PC-3 (cell line): ENCODE data around the gene CASP10.

Experiments
- EZH2phosphoT487 ChIP-seq: fragments of 300-600 bp; sonication (generic); IDR thresholded peaks from 2 replicates; pipeline ENCODE4 v1.6.1; 2018; ENCODE audit warnings: mild to moderate bottlenecking, antibody characterized with exemption, low read length, borderline replicate concordance
- TF ChIP-seq, protein P1 (sequence below): fragments of 300-600 bp; sonication (generic); conservative IDR thresholded peaks from 2 replicates; pipeline ENCODE4 v1.5.1; 2017; ENCODE audit warnings: antibody characterized with exemption, low read depth, mild to moderate bottlenecking, low read length

DNA sequence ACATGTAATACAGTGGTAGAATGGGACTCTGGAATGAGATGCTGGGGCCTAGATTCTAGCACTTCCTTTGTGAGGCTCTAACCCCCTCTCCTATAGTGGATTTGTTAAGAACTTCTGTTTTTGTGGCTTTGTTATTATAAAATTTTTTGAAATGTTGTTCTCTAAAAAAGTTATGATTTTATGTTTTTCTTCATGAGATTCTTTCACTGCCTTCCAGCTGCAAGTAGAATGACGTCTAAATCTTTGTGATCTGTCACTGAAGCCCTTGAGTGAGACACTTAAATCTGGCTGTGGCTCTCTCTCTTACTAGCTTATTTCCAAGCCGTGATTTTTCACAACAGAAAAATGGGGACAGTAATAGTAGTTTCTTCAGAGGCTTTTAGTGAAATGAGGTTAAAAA is 79.0 kb downstream of the CASP10 start:
- no peak for TF ChIP-seq EZH2phosphoT487
- TF ChIP-seq, protein P1, sequence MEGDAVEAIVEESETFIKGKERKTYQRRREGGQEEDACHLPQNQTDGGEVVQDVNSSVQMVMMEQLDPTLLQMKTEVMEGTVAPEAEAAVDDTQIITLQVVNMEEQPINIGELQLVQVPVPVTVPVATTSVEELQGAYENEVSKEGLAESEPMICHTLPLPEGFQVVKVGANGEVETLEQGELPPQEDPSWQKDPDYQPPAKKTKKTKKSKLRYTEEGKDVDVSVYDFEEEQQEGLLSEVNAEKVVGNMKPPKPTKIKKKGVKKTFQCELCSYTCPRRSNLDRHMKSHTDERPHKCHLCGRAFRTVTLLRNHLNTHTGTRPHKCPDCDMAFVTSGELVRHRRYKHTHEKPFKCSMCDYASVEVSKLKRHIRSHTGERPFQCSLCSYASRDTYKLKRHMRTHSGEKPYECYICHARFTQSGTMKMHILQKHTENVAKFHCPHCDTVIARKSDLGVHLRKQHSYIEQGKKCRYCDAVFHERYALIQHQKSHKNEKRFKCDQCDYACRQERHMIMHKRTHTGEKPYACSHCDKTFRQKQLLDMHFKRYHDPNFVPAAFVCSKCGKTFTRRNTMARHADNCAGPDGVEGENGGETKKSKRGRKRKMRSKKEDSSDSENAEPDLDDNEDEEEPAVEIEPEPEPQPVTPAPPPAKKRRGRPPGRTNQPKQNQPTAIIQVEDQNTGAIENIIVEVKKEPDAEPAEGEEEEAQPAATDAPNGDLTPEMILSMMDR, result no peak
